Spleen (tissue), 7 donors: ENCODE measurements around the gene OBP2A.

ENCODE experiments used
- CTCF ChIP-seq, 11 experiments: fragments of 200-600 bp in 7 of 11; fragments of 450-650 bp in 4 of 11; sonication (generic) in 4 of 11; IDR thresholded peaks in 8 of 11; conservative IDR thresholded peaks in 3 of 11; 1 replicate in 7 of 11; 2 replicates in 4 of 11; pipeline versions ENCODE4 v1.4.0 to v1.8.0; 2016 to 2021; ENCODE audit warnings: antibody characterized with exemption in 11 of 11, inconsistent platforms in 4 of 11, mild to moderate bottlenecking in 1 of 11
- POLR2A ChIP-seq, 3 donors: fragments of 450-650 bp; IDR thresholded peaks; one replicate each; pipeline ENCODE4 v1.5.1; 2017; ENCODE audit warnings: antibody characterized with exemption in 3 of 3, mild to moderate bottlenecking in 1 of 3
- POLR2AphosphoS5 ChIP-seq, 3 donors: sonication (generic); formaldehyde crosslinking; IDR thresholded peaks; one replicate each; pipeline ENCODE4 v1.5.1; 2017; ENCODE audit warnings: antibody characterized with exemption in 3 of 3
- donor health status: DM: no; HTN: no; CAD: no; lungs with moderate emphysema.
- donor health status: DM: no; HTN: no; CAD: no.
- donor health status: DM: no; HTN: no; CAD: no.

- TF ChIP-seq CTCF (IDR thresholded peaks at IDR 0.05 in 8 of 11, conservative IDR thresholded peaks at IDR 0.05 in 3 of 11) = no peak
- TF ChIP-seq POLR2A (IDR thresholded peaks at IDR 0.05) = no peak
- TF ChIP-seq POLR2AphosphoS5 (IDR thresholded peaks at IDR 0.05) = no peak
Measured at GRCh38 chr9:135575995-135576631, 30.2 kb downstream of the OBP2A start.
